Activated naive CD8-positive, alpha-beta T cell treated with anti-CD3 and anti-CD28 coated beads, Interleukin-2, amount 10 ng/mL, durations not matched to agents 7 days and 5 days (primary cell): ENCODE measurements around the gene MCHR2. TPM values are rescaled to one million over a fixed set of nuclear protein-coding genes. Genes with fewer than 3 reads are reported as not detected.

Experiments
- ATAC-seq: fragments of 150-1000 bp; cut with Tn5 transposase; one replicate; pipeline ENCODE4 v1.10.0; 2021; ENCODE audit warnings: low read depth, moderate library complexity
- POLR2A ChIA-PET: fragments of 350-600 bp; sonication (Branson Sonifier 250); formaldehyde crosslinking; loops from one replicate; lab custom pipeline; 2021; ENCODE audit warnings: antibody characterized with exemption; lab: Charles Lee
- DNase-seq: peaks from one replicate; pipeline ENCODE4 v3.0.0; 2021
- H3K27ac Mint-ChIP-seq: one replicate; pipeline ENCODE4 v1.8.0; 2022; ENCODE audit warnings: mild to moderate bottlenecking, mixed read lengths
- H3K27me3 Mint-ChIP-seq: one replicate; pipeline ENCODE4 v1.8.0; 2022; ENCODE audit warnings: mild to moderate bottlenecking, moderate library complexity, mixed read lengths
- H3K36me3 Mint-ChIP-seq: one replicate; pipeline ENCODE4 v1.8.0; 2021; ENCODE audit warnings: mild to moderate bottlenecking, mixed read lengths
- H3K4me1 Mint-ChIP-seq: one replicate; pipeline ENCODE4 v1.8.0; 2021; ENCODE audit warnings: mixed read lengths
- H3K4me3 Mint-ChIP-seq: one replicate; pipeline ENCODE4 v1.8.0; 2022; ENCODE audit warnings: mild to moderate bottlenecking, moderate library complexity, mixed read lengths
- H3K9me3 Mint-ChIP-seq: one replicate; pipeline ENCODE4 v1.8.0; 2021; ENCODE audit warnings: mixed read lengths
- total RNA-seq, 2 experiments: library from RNA; stranded (reverse); gene quantifications; one replicate each; pipeline ENCODE4 v1.2.3, GENCODE V29; 2021

The MCHR2 gene
- total RNA-seq, 2 experiments from 2014 or later: not detected

- peaks cover 3% of the 10 kb centered on the region for H3K27me3 Mint-ChIP-seq
- H3K4me3 Mint-ChIP-seq: no peak overlapping the region
- no peaks in the 10 kb centered on the region for H3K36me3 Mint-ChIP-seq
- no peak for ATAC-seq
- no peaks in the 10 kb centered on the region for H3K9me3 Mint-ChIP-seq
- H3K4me1 Mint-ChIP-seq: peaks cover 3% of the 10 kb centered on the region
- DNase-seq: no peak
- no peak overlapping the region for H3K27ac Mint-ChIP-seq
- POLR2A ChIA-PET: no interaction called here
Observed at GRCh38 chr6:99882128-99882702, 111.8 kb downstream of the MCHR2 start.

- Mint-ChIP-seq H3K9me3 (no peaks in the 10 kb centered on the region), H3K27ac (no peak overlapping the region)
Observed at GRCh38 chr6:99879431-99879830, 114.6 kb downstream of the MCHR2 start.

GRCh38 chr6:99875068-99875467, 119.0 kb downstream of the MCHR2 start:
- H3K9me3 Mint-ChIP-seq: no peaks in the 10 kb centered on the region
- ATAC-seq (no peak), DNase-seq (no peak)
- no peak overlapping the region for H3K27ac Mint-ChIP-seq
- H3K36me3 Mint-ChIP-seq: no peaks in the 10 kb centered on the region
- H3K4me1 Mint-ChIP-seq: no peaks in the 10 kb centered on the region
- no peak overlapping the region for H3K4me3 Mint-ChIP-seq
- H3K27me3 Mint-ChIP-seq: peaks cover 28% of the 10 kb centered on the region
- POLR2A ChIA-PET: no interaction called here

More at GRCh38 chr6:99879431-99879830, 114.6 kb downstream of the MCHR2 start:
- H3K4me3 Mint-ChIP-seq: no peak overlapping the region
- H3K27me3 Mint-ChIP-seq: peaks cover 11% of the 10 kb centered on the region
- no peaks in the 10 kb centered on the region for H3K36me3 Mint-ChIP-seq
- DNase-seq (no peak), ATAC-seq (no peak)
- POLR2A ChIA-PET: no interaction called here
- H3K4me1 Mint-ChIP-seq: peaks cover 3% of the 10 kb centered on the region

GRCh38 chr6:99873084-99873483, 120.9 kb downstream of the MCHR2 start:
- H3K4me3 Mint-ChIP-seq: no peak overlapping the region
- H3K27ac Mint-ChIP-seq: no peak overlapping the region
- DNase-seq (no peak), ATAC-seq (no peak)
- no peaks in the 10 kb centered on the region for H3K36me3 Mint-ChIP-seq
- POLR2A ChIA-PET: no interaction called here
- no peaks in the 10 kb centered on the region for H3K9me3 Mint-ChIP-seq
- H3K4me1 Mint-ChIP-seq: peaks cover 1% of the 10 kb centered on the region
- peaks cover 40% of the 10 kb centered on the region for H3K27me3 Mint-ChIP-seq

GRCh38 chr6:99871641-99872040, 122.4 kb downstream of the MCHR2 start:
- POLR2A ChIA-PET: no interaction called here
- no peak for ATAC-seq
- H3K27ac Mint-ChIP-seq: no peak overlapping the region

More at GRCh38 chr6:99871641-99872040, 122.4 kb downstream of the MCHR2 start:
- peaks cover 1% of the 10 kb centered on the region for H3K4me1 Mint-ChIP-seq
- no peaks in the 10 kb centered on the region for H3K9me3 Mint-ChIP-seq
- no peaks in the 10 kb centered on the region for H3K36me3 Mint-ChIP-seq
- DNase-seq: no peak
- peaks cover 34% of the 10 kb centered on the region for H3K27me3 Mint-ChIP-seq
- H3K4me3 Mint-ChIP-seq: no peak overlapping the region
